HG02943 (cell line): ENCODE results near the gene EYS.
A peak's percentile ranks its signal among the peaks of the same experiment; 100 is the strongest.
"Not testable (repeated sequence)": the region's sequence is repeated elsewhere in the genome, so short reads cannot be mapped to it uniquely, and the experiment has no call there.

Source experiments
- ATAC-seq: cut with Tn5 transposase; IDR thresholded peaks from one replicate; pipeline ENCODE4 v1.9.1; 2021; ENCODE audit warnings: mild to moderate bottlenecking, low read depth, moderate library complexity; ENCODE audit not compliant: unreplicated experiment

EYS gene

DNA sequence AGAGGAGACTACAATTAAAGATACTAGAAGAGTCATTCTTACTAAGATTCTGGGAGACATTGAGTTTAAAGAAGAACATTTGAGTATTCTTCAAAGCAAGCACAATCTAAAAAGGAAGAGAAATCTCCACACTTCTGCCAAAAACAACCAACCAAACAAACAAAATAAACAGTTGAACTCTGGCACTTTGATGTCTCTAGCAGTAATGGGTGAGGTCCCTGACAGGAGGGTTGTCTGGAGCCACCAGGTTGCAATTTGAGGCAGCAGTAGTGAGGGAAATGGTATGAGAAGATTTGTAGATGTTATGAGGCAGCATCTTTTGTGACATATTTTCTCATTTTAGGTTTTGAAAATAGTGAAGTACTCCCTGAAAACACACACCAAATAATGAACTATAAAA lies 1963.3 kb downstream of the EYS start:
- ATAC-seq, result no peak

DNA sequence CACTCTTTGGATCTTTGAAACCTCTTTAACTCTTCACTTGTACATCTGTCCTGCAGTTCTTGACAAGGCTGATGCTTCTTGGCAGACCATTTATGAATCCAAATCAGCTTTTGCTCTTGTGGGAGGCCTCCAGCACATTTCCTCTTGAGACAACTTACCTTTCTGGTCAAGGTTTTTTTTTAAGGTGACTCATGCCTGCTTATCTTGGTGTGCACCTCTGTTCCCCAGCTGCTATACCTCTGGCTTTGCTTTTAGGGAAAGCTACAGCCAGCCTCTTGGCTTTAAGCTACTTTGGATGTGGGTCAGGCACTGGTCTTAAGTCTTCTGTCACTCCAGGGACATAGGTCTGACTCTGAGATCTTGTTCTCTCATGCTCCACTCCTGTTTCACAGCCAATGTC lies 1965.0 kb downstream of the EYS start:
- no peak for ATAC-seq

DNA sequence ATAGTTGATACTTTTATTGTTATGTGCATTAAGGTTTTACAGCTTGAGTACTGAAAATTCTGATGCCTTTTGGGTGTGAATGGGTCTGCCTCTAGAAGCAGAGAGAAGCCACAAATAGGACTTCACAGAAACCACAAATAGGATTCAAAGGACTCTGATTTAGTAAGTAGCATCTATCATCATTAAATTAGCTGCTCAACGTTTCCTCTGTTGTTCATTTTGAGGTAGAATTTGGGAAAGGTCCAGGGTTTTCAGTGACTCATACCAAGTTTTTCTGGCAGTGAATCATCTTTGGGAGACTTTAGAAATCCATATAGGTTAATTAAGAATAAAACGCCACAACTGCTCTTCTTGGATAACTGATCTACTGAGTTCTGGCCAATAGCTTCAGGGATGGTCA lies 1966.3 kb downstream of the EYS start:
- ATAC-seq, result no peak

DNA sequence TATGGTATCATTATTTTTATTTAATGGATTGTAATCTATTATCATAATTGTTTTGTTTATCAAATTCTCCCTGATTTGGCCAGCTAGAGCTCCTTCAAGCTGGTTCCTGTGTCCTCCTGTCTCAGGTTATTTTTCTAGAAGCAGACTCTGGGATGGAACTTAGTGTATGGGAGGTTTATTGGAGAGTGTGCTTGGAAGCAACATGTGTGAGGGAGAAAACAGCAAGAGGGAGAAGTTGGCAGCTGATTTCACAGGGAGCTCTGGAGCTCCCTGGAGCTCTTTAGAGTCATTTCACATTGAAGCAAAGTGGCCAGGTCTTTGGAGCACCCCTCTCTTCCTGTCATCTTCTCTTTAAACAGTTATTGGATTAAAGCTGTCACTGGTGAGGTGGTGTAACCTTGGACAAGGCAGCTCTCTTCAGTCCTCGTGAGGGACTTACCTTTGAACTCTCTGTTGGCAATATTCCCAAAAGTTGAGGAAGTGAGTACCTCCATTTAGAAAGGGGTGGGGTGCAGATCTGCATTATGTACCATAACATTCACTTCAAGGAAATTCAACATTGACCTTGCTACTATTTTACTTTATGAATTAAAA lies 1967.8 kb downstream of the EYS start:
- ATAC-seq, result no peak

DNA sequence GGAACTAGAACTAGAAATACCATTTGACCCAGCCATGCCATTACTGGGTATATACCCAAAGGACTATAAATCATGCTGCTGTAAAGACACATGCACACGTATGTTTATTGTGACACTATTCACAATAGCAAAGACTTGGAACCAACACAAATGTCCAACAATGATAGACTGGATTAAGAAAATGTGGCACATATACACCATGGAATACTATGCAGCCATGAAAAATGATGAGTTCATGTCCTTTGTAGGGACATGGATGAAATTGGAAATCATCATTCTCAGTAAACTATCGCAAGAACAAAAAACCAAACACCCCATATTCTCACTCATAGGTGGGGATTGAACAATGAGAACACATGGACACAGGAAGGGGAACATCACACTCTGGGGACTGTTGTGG lies 1968.8 kb downstream of the EYS start:
- not testable (repeated sequence) for ATAC-seq

DNA sequence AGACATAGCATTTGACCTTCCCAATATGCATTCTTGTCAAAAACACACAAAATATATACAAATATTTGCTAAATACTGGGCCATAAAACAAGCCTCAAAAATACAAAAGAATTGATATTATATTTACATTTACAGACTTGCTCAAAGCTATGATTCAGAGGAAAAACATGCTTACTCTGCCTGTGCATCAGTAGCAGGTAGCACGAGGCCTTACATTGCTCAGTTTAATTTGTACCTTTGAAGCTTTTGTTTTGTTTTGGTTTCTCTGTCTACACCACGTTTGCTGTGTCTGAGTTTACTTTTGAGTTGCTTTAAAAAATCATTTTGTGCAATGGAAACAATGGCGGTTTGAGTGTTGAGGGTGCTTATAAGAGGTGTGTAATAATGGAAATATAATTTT lies 1972.1 kb downstream of the EYS start:
- no peak for ATAC-seq

DNA sequence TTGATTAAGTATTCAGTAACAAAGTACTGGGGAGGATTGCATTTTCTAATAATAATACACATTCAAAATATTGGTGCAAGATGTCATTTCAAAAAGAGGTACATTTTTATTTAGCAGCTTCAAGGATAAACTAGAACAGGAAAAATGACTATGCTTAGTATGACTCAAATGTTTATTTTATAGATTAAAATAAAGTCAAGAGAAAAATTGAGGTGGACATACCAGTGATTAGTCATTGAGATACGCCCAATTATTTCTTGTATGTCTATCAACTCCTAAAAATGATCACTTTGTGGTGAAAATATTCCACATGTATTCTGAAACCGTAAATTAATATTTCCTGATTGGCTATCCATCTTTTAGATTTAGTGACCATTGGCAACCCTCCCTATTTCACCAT lies 1974.7 kb downstream of the EYS start:
- no peak for ATAC-seq

DNA sequence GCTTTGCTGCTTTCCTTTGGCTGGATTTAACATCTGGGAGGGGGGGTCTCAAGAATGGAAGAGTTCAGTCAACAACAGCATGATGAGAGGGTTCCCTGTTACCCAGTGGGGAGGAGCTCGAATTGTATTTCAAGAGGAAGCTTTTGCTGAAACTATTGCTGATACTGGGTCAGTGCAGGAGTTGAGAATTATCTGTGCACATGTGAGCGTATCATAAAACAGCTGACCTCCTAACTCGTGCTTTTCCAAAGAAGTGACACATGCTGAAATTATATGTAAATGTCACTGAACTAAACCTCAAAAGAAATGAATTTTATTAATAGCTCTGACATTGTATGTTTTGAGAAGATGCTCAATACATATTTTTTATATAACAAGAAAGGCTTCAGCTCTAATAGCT lies 1975.1 kb downstream of the EYS start:
- no peak for ATAC-seq

DNA sequence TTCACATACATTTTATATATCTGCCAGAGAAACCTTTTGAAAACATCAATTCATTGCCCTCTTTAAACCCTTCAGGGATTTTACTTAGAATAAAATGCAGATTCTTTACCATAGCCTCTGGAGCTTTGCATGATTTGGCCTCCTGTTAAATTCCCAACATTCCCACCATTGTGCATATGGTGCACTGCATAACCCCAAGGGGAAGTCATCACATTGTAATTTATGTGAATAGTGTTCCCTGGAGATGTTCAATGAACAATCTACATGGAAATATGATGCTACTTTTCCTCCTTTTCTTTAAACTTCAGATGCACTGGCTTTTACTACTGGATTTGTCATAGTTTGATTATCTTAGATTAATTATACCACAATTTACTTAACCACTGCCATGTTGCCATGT lies 1976.7 kb downstream of the EYS start:
- ATAC-seq, result no peak

DNA sequence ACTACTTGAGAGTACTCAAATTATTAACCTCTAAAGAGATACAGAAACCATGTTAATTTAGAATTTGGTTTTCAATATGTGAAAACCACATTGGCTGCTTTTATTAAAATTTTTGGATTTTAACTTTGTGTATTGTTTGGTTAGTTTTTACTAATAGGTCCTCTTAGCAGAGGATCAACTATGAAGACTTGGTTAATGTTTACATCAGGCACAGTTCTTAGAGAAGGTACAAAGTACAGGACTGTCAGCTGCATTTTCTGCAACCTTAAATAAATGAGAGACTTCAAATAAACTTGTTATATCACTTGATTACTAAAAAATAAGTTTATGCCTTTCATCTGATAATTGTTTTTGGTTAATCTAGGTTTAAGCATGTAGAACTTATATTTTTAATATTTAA lies 1982.3 kb downstream of the EYS start:
- ATAC-seq, result no peak

DNA sequence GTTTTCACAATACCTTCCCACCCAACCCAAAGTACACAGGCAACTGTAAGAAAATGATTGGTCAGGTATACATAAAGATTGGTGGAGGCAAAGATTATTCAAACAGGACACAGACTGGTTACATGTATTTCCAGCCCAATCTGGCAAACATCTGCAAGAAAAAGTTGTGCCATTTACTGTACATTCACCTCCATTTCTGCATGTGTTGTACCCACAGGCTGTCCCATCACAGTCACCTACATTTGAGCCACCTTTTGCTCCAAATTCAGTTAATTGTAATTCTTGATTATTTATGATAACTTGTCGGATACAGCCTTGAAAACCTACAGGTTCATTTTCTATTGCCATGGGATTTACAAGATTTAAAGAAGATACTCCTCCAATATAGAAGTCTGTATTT lies 1985.8 kb downstream of the EYS start:
- no peak for ATAC-seq

DNA sequence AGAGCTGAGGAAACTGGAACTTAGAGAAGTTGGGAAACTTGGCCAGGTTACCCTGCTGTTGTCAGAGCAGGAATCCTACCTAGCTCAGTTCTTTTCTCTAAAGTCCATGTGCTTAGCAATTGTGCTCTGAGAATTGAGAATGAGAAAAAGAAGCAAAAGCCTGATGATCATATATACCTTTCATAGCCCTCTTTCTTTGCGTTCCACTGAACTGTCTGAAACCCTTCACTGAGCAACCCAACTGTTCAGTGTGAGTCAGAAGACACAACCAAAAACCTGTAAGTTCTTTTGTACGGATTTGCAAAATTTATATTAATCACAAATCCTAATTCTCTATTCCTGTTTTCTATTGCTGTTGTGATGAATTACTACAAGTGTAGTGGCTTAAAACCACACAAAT lies 1990.9 kb downstream of the EYS start:
- no peak for ATAC-seq

DNA sequence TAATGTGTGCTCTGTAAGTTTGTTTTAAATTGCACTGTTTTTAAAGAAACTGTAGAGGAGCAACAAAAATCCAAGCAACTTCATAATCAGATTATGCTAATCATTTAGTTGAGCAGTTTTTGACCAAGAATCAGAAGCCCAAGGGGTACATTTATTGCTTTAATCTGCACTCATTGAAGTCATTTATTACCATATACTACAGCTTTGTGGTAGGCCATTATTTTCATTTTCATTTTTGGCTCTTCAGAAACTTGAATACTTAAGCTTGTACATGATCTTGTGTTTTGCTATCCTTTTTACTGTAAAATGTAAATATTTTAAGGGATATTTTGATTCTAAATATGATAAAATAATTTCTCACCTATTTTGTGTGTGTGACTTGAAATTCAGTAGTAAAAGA lies 1992.9 kb downstream of the EYS start:
- ATAC-seq, result peak; percentile 82

DNA sequence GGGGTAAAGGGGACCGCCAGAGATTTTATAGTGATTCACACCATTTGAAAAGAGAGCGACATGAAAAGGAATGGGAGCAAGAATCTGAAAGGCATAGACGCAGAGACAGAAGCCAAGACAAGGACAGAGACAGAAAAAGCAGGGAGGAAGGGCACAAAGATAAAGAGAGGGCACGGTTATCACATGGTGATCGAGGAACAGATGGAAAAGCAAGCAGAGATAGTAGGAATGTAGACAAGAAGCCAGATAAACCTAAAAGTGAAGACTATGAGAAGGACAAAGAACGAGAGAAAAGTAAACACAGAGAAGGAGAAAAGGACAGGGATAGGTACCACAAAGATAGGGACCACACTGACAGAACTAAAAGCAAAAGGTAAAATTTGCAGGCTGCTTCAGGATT lies 1993.7 kb downstream of the EYS start:
- no peak for ATAC-seq

DNA sequence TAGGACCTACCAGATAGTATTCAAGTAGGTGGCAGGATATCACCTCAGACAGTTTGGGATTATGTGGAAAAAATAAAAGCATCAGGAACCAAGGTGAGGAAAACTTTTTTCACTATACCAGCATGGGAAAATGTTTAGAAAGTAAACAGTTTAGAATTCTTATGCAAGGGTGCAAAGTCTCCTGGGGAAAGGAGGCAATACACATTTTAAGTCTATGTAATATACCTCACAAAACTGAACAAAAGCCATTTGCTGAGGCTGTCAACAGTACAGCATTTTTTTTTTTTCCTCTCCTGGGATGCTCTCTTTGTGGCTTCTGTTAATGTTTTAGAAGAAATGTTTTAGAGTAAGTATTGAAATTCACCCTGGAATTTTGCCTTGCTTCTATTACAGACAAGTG lies 1997.9 kb downstream of the EYS start:
- no peak for ATAC-seq

DNA sequence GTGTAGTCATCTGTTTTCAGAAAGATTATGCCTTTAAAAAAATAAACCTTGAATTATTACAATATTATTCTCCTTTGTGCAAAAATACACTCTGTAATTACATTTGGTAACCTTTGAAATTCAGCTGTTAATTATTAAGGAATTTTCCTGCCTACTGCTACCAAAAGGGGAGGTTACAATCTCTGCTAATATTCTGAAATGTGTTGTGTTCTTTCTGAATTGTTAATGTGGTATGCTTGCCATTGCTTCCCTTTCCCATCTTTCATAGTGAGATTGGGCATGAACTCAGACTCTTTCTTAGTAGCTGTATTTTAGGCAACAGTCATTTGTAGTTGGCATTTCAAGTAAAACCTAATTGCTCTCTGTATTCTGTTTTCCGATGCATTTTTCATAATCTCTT lies 1998.4 kb downstream of the EYS start:
- no peak for ATAC-seq

DNA sequence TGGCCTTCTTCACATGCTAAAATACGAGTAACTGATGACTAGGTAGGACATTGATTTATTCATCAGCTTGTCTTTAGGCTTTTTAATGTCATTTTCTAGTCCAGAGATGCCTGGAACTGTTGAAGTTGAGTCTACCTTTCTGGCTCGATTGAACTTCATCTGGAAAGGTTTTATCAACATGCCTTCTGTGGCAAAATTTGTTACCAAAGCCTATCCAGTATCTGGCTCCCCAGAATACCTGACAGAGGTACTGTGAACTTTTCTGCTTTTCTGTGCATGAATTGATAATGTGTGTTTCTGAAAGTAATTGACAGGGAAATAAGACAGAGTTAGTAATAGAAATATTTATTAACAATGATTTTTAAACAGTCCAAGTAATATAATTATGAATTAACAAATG lies 2000.4 kb downstream of the EYS start:
- ATAC-seq, result no peak

DNA sequence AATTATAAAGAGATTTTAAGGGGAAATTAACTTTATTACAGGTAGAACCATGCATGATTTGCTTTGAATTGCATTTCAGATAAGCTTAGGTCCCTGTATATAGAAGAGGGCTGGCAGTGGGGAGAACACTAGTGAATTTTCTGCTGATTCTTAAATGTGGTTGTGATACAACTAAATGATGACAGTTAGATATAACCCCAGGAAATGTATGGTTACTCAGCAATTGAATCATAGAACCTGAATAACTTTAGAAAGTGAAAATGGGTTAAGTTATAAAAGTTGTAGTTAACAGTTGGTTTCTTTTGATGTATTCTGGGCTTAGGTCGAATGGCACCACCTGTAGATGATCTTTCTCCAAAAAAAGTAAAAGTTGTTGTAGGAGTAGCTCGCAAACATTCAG lies 2001.3 kb downstream of the EYS start:
- no peak for ATAC-seq

DNA sequence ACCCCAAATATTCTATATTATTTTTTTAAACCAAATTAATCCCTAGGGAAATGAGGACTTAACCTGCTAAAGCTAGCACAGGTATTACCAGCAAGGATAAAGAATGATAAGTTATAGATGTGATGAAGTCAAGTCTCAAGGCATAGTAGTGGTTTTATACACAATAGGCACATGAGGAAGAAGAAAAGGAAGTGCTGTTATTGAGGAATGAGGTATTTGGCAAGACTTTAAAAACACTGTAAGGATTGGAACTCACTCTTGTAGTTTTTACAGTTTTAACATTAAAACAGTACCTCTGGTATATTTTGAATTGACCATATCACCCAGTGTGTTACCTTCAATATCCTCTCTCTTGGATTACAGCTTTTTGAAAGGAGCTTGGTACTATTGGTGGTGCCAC lies 2016.8 kb downstream of the EYS start:
- ATAC-seq, result no peak

DNA sequence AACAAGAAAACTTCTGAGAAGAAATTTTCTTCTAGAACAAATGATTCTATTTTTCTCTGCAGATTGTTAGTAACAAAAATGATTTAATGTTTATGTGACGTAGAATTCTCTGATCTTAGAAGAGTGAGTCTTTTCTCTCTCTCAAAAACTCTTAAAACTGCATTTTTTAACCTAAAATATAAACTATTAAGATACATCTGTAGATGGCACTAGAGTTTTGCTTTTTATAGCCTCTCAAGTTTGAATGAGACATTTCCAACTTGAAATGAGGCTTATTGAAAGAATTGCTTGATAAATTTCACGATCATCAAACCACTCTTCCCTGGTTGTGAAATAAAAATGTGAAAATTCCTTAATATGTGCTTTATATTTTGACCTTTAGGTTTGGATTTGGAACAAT lies 2017.6 kb downstream of the EYS start:
- ATAC-seq, result no peak

DNA sequence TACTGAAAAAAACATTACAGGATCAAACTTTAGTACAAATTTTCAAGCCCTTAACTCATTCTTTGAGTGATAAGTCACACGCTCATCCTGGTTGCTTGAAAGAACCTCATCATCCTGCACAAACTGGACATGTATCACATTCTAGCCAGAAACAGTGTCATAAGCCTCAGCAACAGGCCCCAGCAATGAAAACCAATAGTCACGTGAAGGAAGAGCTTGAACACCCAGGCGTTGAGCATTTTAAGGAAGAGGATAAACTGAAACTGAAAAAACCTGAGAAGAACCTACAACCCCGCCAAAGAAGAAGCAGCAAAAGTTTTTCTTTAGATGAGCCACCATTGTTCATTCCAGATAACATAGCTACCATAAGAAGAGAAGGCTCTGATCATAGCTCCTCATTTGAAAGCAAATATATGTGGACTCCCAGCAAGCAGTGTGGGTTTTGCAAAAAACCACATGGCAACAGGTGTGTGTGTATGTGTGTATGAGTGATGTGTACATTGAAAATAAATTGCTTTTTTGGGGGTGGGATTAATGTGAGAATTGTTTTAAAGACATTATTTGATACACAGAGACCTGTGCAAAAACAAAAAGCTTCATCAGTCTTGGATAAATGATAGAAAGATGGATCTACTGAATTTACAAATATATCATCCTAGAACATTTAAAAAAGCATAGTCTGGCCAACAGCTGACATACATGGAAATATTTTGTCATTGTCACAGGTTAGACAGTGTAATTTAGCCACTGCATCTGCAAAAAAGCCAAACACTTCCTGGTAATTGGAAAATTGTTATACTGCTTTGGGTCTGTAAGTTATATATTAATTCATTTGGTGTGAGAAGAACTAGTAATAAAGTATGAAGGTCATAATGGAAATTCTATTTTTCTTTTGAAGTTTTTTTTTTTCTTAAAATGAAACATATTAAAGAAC lies 2021.3 kb downstream of the EYS start:
- peak; percentile 80 for ATAC-seq

DNA sequence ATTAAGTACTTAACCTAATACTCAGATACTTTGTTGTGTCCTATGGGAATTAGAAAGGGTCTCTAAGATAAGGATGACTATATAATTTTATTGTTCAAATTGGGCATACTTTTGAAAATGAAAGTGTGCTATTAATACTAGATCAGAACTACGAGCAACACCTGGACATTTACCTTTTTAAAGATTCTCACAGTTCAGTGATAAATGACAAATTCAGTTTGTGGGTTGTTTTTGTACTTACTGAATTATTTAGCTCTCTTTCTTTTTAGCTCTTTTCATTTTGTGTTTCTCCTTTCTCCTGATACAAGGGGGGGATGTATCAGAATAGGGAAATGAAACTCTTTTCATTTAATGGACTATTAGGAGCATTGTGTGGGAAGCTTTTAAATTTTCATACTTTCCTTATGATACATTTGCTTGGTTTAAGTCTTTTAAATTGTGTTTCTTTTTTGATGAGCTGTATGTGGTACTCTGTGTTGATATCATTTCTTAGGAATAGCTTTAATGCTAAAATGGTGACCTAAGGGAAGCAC lies 2023.9 kb downstream of the EYS start:
- no peak for ATAC-seq
